Stimulated activated CD8-positive, alpha-beta memory T cell treated with anti-CD3 and anti-CD28 coated beads, Interleukin-4, amount 100 ng/mL, for 24 hours (primary cell): ENCODE data around the gene ETHE1.
A peak's percentile ranks its signal among the peaks of the same experiment; 100 is the strongest.

Source experiments
- DNase-seq: peaks from one replicate; pipeline ENCODE4 v3.0.0-alpha.2; 2020; ENCODE audit warnings: low read depth

ETHE1 gene

GRCh38 chr19:43526884-43527859, at the start of gene ETHE1:
Gene ETHE1 (minus strand): TSS chr19:43527201. CDS start chr19:43527177, 24 bp downstream.
- peak; percentile 66 for DNase-seq

- no peak for DNase-seq
Observed at GRCh38 chr19:43575955-43576878, 49.2 kb upstream of the ETHE1 start.

- DNase-seq: peak; percentile 94
Observed at GRCh38 chr19:43575156-43575950, 48.4 kb upstream of the ETHE1 start, which contains the start of the genes PINLYP and XRCC1. Gene PINLYP (plus strand): TSS chr19:43575801. CDS start chr19:43577192, 1,391 bp downstream. Gene XRCC1 (minus strand): TSS chr19:43575527. CDS start chr19:43575458, 69 bp downstream.

- no peak for DNase-seq
Observed at GRCh38 chr19:43574424-43575155, 47.6 kb upstream of the ETHE1 start.

- DNase-seq: no peak
Observed at GRCh38 chr19:43572171-43572588, 45.2 kb upstream of the ETHE1 start.

GRCh38 chr19:43570174-43570791, 43.3 kb upstream of the ETHE1 start:
- DNase-seq: no peak

GRCh38 chr19:43569657-43570056, 42.7 kb upstream of the ETHE1 start:
- DNase-seq: no peak

- no peak for DNase-seq
Observed at GRCh38 chr19:43564800-43565199, 37.8 kb upstream of the ETHE1 start.

- DNase-seq: no peak
Observed at GRCh38 chr19:43563816-43564457, 36.9 kb upstream of the ETHE1 start.

- peak; percentile 57 for DNase-seq
Observed at GRCh38 chr19:43562698-43563241, 35.8 kb upstream of the ETHE1 start.

GRCh38 chr19:43562226-43562697, 35.3 kb upstream of the ETHE1 start:
- DNase-seq: no peak

GRCh38 chr19:43561139-43561970, 34.4 kb upstream of the ETHE1 start:
- DNase-seq: no peak

- DNase-seq: no peak
Observed at GRCh38 chr19:43560687-43561086, 33.7 kb upstream of the ETHE1 start.

- DNase-seq: peak; percentile 73
Observed at GRCh38 chr19:43555185-43555770, 28.3 kb upstream of the ETHE1 start.

- DNase-seq: no peak
Observed at GRCh38 chr19:43554317-43554895, 27.4 kb upstream of the ETHE1 start.

- DNase-seq: no peak
Observed at GRCh38 chr19:43553656-43554055, 26.7 kb upstream of the ETHE1 start.

GRCh38 chr19:43552616-43553015, 25.6 kb upstream of the ETHE1 start:
- no peak for DNase-seq

- DNase-seq: no peak
Observed at GRCh38 chr19:43552198-43552450, 25.1 kb upstream of the ETHE1 start.
